Amygdala (tissue), 56 donors: Measurements from ENCODE around the gene HIGD1B.
"Not testable (repeated sequence)": the region's sequence is repeated elsewhere in the genome, so short reads cannot be mapped to it uniquely, and the experiment has no call there.

Experiments used
- DNase-seq, 56 donors: peaks; one replicate each; lab custom pipeline; 2025; lab: John Stamatoyannopoulos, UW

The HIGD1B gene

GRCh38 chr17:44847586-44847985 is at the start of gene HIGD1B:
HIGD1B (plus strand) TSS chr17:44847883; CDS start chr17:44848153, 270 bp downstream.
- no peak for DNase-seq

DNA sequence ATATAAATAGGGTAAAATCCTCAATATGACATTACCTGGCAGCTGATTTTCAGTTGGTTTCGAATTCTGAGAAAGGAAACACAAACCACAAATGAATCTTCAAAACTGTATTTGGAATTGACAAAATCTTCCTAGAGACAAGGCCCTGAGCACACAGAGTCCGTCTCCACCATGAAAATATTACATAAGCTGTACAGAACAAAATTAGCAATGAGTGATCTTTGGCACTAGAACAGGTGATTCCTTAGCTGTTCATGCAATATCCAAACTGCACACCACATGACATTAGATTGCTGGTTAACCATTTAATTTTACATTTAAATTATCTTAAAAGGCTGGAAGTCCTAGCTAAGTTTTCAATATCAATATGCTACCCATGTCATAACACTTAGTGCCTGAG is 49.3 kb upstream of the HIGD1B start:
- no peak for DNase-seq

DNA sequence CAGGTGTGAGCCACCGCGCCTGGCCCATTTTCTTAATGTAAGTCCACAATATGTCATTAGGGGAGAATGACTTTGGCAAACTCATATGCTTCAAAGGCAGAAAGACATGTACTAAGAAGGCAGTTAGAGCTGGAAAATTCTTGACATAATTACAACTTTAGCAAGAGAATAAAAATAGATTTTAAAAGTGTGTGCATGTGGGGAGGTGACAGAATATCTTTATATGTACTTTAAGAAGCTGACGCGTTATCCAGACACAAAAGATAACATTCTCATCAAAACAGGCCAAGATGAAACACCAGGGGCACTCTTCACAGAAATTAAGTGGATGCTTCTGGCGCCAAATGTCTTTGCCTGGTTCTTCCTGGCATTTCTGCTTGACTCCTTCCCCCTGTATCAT is 45.8 kb upstream of the HIGD1B start:
- DNase-seq: no peak

DNA sequence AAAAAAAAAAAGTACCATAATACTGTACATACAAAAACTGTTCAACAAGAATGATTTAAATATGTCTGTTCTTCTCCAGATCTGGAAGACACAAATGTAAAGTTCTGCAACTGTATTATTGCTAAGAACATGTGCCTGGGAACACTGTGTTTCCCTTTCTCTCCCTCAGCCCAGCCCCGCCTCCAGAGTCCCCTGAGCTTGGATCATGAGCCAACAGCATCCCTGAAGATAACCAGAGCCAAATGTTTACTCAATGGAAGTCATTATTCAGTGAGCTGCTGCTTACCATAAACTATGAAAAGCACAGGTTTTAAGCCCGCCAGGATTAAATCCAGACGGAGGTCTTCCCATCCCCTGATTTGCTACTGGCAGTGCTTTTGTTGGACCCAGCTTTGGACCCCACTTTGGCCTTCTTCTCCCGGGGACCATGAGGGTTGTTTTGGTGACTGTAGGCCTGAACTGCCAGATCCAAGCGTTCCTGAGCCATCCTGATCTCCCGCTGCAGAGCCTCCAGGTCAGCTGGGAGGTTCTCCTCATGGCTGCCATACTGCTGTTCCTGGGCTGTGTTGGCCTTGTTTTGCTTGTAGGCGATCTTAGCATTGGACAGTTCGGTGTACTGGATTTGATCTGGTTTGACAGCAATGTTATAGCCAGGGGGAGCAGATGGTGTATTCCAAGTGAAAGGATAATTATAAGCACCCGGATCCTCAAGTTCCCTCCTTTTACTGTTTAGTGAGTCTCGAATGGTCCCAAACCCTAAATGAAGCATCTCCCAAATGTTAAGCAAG is 43.2 kb upstream of the HIGD1B start:
- DNase-seq: no peak

GRCh38 chr17:44807093-44807816 is 40.4 kb upstream of the HIGD1B start:
- DNase-seq: no peak

DNA sequence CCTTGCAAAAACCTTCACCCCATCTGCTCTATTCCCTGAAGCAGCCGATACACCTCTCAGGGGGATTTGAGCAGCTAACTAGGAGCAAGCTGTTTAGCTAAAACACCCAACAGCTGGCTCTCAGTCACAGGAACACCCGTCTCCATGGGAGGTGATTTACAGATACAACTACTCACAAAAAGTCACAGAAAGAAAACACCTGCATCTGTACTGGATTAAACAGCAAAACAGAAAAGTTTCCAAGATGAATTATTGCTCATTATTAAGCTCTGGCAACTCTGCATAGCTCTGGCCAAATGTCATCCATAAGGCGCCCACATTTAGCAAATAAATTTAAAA is 39.9 kb upstream of the HIGD1B start:
- DNase-seq: no peak

GRCh38 chr17:44808156-44808555 is 39.5 kb upstream of the HIGD1B start:
- no peak for DNase-seq

DNA sequence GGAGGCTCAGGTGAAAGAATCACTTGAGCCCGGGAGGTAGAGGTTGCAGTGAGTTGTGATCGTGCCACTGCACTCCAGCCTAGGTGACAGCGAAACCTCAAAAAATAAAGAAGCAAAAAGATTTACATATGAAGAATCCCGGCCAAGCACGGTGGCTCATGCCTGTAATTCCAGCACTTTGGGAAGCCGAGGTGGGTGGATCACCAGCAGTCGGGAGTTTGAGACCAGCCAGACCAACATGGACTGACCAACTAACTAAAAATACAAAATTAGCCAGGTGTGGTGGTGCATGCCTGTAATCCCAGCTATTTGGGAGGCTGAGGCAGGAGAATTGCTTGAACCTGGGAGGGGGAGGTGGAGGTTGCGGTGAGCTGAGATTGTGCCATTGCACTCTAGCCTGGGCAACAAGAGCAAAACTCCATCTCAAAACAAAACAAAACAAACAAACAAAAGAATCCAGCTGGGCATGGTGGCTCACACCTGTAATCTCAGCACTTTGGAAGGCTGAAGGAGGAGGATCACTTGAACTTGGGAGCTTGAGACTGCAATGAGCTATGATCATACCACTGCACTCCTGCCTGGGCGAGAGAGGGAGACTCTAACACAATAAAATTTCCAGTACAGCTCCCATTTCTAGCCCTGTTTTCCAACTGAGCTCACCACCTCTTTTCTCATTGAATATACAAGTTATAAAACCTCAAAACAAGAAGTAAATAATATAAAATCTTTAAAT is 38.9 kb upstream of the HIGD1B start:
- DNase-seq: not testable (repeated sequence)

DNA sequence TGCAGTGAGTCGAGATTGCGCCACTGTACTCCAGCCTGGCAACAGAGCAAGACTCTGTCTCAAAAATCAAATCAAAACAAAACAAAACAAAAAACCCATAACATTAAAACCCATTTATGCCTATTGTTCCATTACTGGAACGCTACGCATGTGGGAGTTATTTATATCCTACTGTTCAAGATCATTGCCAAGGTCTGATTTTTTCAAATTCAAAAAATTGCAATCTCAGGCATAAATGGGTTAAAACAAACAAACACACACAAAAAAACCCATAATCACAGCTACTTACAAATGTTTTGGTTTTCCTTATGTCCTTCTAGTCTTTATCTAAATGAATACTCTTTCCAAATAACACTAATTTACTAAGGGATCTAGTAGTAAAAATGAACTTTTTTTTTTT is 35.4 kb upstream of the HIGD1B start:
- no peak for DNase-seq

DNA sequence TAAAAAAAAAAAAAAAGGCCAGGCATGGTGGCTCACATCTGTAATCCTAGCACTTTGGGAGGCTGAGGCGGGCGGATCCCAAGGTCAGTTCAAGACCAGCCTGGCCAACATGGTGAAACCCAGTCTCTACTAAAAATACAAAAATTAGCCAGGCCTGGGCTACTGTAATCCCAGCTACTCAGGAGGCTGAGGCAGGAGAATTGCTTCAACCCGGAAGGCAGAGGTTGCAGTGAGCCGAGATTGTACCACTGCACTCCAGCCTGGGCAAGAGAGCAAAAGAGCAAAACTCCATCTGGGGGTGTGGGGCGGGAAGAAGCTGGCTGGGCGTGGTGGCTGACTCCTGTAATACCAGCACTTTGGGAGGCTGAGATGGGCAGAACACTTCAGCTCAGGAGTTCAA is 29.2 kb upstream of the HIGD1B start:
- not testable (repeated sequence) for DNase-seq

- DNase-seq: no peak
These were observed 27.0 kb upstream of the HIGD1B start for GRCh38 chr17:44820631-44821212.

- DNase-seq: not testable (repeated sequence)
These were observed 22.4 kb upstream of the HIGD1B start for GRCh38 chr17:44825236-44825635.

DNA sequence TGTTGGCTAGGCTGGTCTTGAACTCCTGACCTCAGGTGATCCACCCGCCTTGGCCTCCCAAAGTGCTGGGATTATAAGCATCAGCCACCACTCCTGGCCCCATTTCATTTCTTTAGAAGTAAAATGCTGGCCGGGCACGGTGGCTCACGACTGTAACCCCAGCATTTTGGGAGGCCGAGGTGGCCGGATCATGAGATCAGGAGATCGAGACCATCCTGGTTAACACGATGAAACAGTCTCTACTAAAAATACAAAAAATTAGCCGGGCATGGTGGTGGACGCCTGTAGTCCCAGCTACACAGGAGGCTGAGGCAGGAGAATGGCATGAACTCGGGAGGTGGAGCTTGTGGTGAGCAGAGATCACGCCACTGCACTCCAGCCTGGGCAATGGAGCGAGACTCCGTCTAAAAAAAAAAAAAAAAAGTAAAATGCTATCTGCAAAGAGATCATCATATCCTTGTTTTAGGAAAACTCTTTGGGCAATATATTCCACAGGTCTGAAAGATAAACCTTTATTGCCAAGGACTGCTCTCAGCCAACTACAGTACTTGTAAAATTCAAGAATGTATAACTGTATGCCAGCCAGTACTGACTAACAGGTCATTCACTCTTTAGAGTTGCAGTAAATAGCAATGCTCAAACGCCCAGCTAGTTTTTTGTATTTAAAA is 21.4 kb upstream of the HIGD1B start:
- DNase-seq: no peak

DNA sequence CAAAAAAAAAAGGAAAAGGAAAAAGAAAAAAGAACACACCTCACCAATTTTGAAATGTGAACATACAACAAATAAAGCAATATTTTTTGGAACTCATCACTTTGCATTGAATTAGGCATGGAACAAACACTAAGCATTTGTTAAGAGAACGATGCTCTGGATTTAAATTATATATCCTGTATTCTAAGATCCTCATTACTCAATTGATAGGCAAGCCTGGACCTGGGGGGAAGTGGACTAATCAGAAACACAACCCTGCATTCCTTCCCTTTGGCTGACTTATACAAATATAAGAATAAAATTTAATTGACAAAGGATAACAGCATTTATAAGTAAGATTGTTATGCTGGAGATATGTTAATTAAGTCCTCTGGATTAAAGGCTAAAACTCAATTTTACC is 19.8 kb upstream of the HIGD1B start:
- DNase-seq: no peak

GRCh38 chr17:44828919-44829522 is 18.7 kb upstream of the HIGD1B start:
- no peak for DNase-seq

DNA sequence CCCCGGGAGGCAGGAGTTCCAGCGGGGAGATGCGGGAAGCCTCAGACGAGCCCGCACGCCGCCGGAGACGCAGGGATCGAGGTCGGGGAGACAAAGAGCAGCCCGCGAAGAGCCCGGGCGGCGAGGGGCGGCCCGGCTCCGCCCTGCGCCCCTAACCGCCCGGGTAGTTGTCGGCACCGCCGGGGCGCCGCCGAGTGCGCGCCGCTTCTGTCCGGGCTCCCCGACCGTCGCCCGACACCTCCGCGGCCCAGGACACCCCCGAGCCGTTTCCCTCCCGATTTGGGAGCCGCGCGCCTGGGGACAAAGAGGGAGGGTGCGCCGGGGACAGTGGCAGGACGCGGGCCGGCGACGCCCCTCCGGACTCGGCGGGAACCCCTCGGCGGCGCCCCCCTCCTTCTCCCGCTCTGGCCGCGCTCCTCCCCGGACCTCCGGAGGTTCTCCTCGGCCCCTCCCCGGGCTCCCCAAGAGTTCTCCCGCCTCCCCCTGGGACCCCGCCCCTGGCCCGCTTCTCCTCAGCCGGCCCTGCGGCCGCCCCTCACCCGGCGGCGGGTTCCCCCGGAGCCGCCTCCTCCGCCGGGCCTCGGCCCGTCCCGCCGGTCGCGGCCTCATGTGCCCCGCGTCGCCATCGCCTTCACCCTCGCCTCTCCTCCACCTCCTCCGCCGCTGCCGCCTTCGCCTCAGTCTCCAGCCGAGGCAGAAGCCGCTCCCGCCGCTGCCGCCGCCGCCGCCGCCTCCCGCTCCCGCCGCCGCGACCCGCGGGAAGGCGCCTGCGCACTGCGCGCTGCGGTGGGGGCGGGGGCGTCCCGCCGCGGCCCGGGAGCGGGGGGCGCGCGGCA is 17.9 kb upstream of the HIGD1B start, which contains the start of gene GJC1:
GJC1 (minus strand) TSS at position 765 of the 836 bp plus-strand sequence. CDS start 24,470 bp downstream, outside the sequence.
- no peak for DNase-seq

DNA sequence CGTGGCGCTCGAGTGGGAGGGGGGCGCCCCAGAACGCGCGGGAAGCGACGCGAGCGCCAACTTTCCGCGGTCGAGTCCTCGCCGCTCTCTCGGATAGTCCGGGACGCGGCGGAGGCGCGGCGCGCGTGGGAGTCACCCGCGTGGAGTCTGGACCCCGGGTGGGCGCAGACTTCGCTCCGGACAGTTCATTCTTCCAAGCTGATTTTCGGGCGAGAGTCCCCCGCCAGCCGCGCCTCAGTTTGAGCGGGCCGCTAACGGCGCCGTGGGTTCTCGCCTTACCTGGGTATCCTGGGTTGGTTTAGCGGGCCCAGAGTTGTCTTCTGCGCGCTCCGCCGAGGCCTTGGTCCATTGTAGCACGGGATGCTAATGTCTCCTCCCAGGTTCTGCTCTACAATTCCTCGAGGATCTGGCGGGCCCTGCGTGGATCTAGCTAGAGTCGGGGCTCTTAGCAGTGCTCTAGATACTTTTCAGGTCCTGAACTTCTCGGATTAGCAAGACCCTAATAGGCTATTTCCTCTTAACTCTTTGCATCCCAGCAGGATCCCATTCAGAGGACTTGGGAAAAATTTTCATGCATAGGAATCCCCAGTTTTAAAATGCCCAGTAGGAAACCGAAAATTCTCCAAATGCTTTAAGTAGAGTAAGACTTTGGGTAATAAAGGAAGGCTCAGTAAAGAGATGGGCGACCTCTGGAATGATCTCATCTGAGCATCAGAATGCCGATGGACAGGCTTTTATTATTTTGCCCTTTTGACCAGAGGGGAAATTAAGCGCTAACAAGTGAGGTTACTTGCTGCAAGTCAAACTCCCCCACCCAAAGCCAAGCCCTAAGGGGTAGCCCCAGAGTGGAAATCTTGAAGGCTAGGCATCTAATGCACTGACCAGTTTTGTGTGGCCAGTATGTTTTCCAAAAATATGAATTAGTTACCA is 17.1 kb upstream of the HIGD1B start:
- DNase-seq: no peak

GRCh38 chr17:44831371-44831770 is 16.3 kb upstream of the HIGD1B start:
- DNase-seq: no peak
